IMR-90 (cell line): ENCODE measurements around the gene ITPKB. TPM values are rescaled to one million over a fixed set of nuclear protein-coding genes. Genes with fewer than 3 reads are reported as not detected.
A peak's percentile ranks its signal among the peaks of the same experiment; 100 is the strongest.

ENCODE experiments used
- ATAC-seq: fragments of 200-7000 bp; cut with Tn5 transposase; 2 replicates; pipeline ENCODE4 v1.9.1; 2020; ENCODE audit warnings: low read depth, mild to moderate bottlenecking, moderate library complexity
- BruUV-seq: library from RNA; stranded (reverse); fragments of 400-500 nt; replicated peaks from 2 replicates; lab custom pipeline; 2021; lab: Mats Ljungman, UMichigan
- CTCF ChIA-PET: fragments of 300-600 bp; formaldehyde crosslinking; extraction: SDS; loops from one replicate; lab custom pipeline; 2021; ENCODE audit warnings: antibody characterized with exemption; lab: Yijun Ruan, JAX
- POLR2A ChIA-PET: fragments of 300-600 bp; sonication (Branson Sonifier 250); formaldehyde crosslinking; loops from one replicate; lab custom pipeline; 2022; ENCODE audit warnings: antibody characterized with exemption; ENCODE audit not compliant: unreplicated experiment; lab: Charles Lee
- DNase-seq: peaks from one replicate; pipeline ENCODE4 v3.0.0; 2013
- H2AFZ ChIP-seq: replicated peaks from 2 replicates; pipeline ENCODE3; 2013; ENCODE audit warnings: low read length, mild to moderate bottlenecking; ENCODE audit not compliant: poor library complexity
- H2AK5ac ChIP-seq: 2 replicates; pipeline ENCODE4 v1.6.1; 2013; ENCODE audit warnings: low read depth, low read length, inconsistent platforms
- H2AK9ac ChIP-seq: replicated peaks from 2 replicates; pipeline ENCODE3; 2013; ENCODE audit warnings: mild to moderate bottlenecking, low read depth, low read length, moderate library complexity; ENCODE audit not compliant: poor library complexity
- H2BK120ac ChIP-seq: 2 replicates; pipeline ENCODE4 v1.6.1; 2013; ENCODE audit warnings: low read depth, low read length, inconsistent platforms
- H2BK15ac ChIP-seq: 3 replicates; pipeline ENCODE4 v1.6.1; 2013; ENCODE audit warnings: low read depth, low read length, inconsistent platforms
- H2BK20ac ChIP-seq: 2 replicates; pipeline ENCODE4 v1.6.1; 2013; ENCODE audit warnings: low read depth, mild to moderate bottlenecking, inconsistent platforms, low read length, moderate library complexity
- H2BK5ac ChIP-seq: 2 replicates; pipeline ENCODE4 v1.6.1; 2013; ENCODE audit warnings: mild to moderate bottlenecking, low read depth, low read length, inconsistent platforms; ENCODE audit not compliant: poor library complexity, severe bottlenecking
- H3K14ac ChIP-seq: replicated peaks from 2 replicates; pipeline ENCODE4 v1.6.1; 2013; ENCODE audit warnings: low read depth, low read length, inconsistent platforms
- H3K18ac ChIP-seq: 2 replicates; pipeline ENCODE4 v1.6.1; 2013; ENCODE audit warnings: low read depth, low read length, control low read depth
- H3K23ac ChIP-seq: 2 replicates; pipeline ENCODE4 v1.6.1; 2013; ENCODE audit warnings: low read depth, low read length, inconsistent platforms
- H3K27ac ChIP-seq: 2 replicates; pipeline ENCODE4 v1.5.1; 2013; ENCODE audit warnings: mild to moderate bottlenecking, control low read depth, low read length; ENCODE audit not compliant: insufficient read depth
- H3K27me3 ChIP-seq: 2 replicates; pipeline ENCODE4 v1.6.1; 2013; ENCODE audit warnings: low read length; ENCODE audit not compliant: control insufficient read depth, insufficient read depth
- H3K36me3 ChIP-seq: 2 replicates; pipeline ENCODE4 v1.6.1; 2013; ENCODE audit warnings: low read length, mixed read lengths; ENCODE audit not compliant: control insufficient read depth, insufficient read depth
- H3K4ac ChIP-seq: 2 replicates; pipeline ENCODE4 v1.6.1; 2013; ENCODE audit warnings: low read depth, low read length, inconsistent platforms
- H3K4me1 ChIP-seq: 2 replicates; pipeline ENCODE4 v1.6.1; 2013; ENCODE audit warnings: low read length, mixed read lengths; ENCODE audit not compliant: control insufficient read depth, insufficient read depth
- H3K4me2 ChIP-seq: 2 replicates; pipeline ENCODE4 v1.6.1; 2013; ENCODE audit warnings: low read depth, mild to moderate bottlenecking, control low read depth, low read length, moderate library complexity
- H3K4me3 ChIP-seq: 2 replicates; pipeline ENCODE4 v1.5.1; 2013; ENCODE audit warnings: low read depth, mild to moderate bottlenecking, control low read depth, low read length, moderate library complexity; ENCODE audit not compliant: insufficient read depth
- H3K56ac ChIP-seq: 2 replicates; pipeline ENCODE4 v1.6.1; 2013; ENCODE audit warnings: low read length, inconsistent platforms; ENCODE audit not compliant: insufficient read depth; ENCODE audit errors: extremely low read depth
- H3K79me1 ChIP-seq, 2 experiments: 2 replicates each; pipeline ENCODE4 v1.6.1; 2013; ENCODE audit warnings: low read length in 2 of 2, inconsistent platforms in 1 of 2, low read depth in 1 of 2
- H3K9ac ChIP-seq: 2 replicates; pipeline ENCODE4 v1.6.1; 2013; ENCODE audit warnings: low read depth, low read length, control low read depth
- H3K9me1 ChIP-seq: 2 replicates; pipeline ENCODE4 v1.6.1; 2013; ENCODE audit warnings: low read length, inconsistent platforms; ENCODE audit not compliant: insufficient read depth
- H3K9me3 ChIP-seq: 2 replicates; pipeline ENCODE4 v1.6.1; 2013; ENCODE audit warnings: low read length; ENCODE audit not compliant: control insufficient read depth, insufficient read depth
- H4K20me1 ChIP-seq: 2 replicates; pipeline ENCODE4 v1.6.1; 2013; ENCODE audit warnings: low read length, inconsistent platforms; ENCODE audit not compliant: insufficient read depth
- H4K5ac ChIP-seq: 2 replicates; pipeline ENCODE4 v1.6.1; 2013; ENCODE audit warnings: mild to moderate bottlenecking, low read depth, low read length, control low read depth
- H4K8ac ChIP-seq, 2 experiments: 2 replicates each; pipeline ENCODE4 v1.6.1; 2013; ENCODE audit warnings: low read depth in 2 of 2, low read length in 2 of 2, control low read depth in 1 of 2, inconsistent platforms in 1 of 2
- H4K91ac ChIP-seq: 2 replicates; pipeline ENCODE4 v1.6.1; 2013; ENCODE audit warnings: low read depth, low read length, inconsistent platforms; ENCODE audit not compliant: insufficient read depth
- CHD1 ChIP-seq: IDR thresholded peaks from 2 replicates; pipeline ENCODE4 v1.6.1; 2012; ENCODE audit warnings: low read depth, low read length, improper control_type of control experiment
- FOS ChIP-seq: fragments of 150-350 bp; IDR thresholded peaks from 2 replicates; pipeline ENCODE4 v1.6.1; 2016; ENCODE audit warnings: low read depth, low read length
- RAD21 ChIP-seq: IDR thresholded peaks from 2 replicates; pipeline ENCODE4 v1.6.1; 2012; ENCODE audit warnings: low read length, improper control_type of control experiment
- WGBS, 2 experiments: methylation state at CpG; one replicate each; pipeline versions ENCODE4 v1.1.5 to v1.1.7; 2013; ENCODE audit warnings: missing lambda C conversion rate in 2 of 2; ENCODE audit not compliant: insufficient read length in 1 of 2; ENCODE audit errors: extremely low coverage in 2 of 2; 5-methylcytosine and 5-hydroxymethylcytosine counted together
- dilution Hi-C: fragments of 300-500 bp; cut with HindIII; formaldehyde crosslinking; loops from one replicate; pipeline ENCODE4 v1.14.3; 2018; ENCODE audit warnings: low sequenced_read_pairs; ENCODE audit not compliant: unreplicated experiment
- in situ Hi-C: fragments of 300-500 bp; cut with MboI; formaldehyde crosslinking; loops from 3 replicates; pipeline ENCODE4 v1.14.3; 2019; ENCODE audit warnings: low sequenced_read_pairs, inconsistent platforms, mixed read lengths
- intact Hi-C: fragments of 100-400 bp; cut with micrococcal nuclease; formaldehyde crosslinking; loops from 2 replicates; pipeline ENCODE4 v1.10.0; 2022
- polyA plus RNA-seq, 3 experiments: library from polyadenylated mRNA; depleted of rRNA; stranded (reverse); fragments of >200 nt; gene quantifications; 2 replicates each; pipeline ENCODE4 v1.2.3, GENCODE V29; 2012; ENCODE audit warnings: low replicate concordance in 1 of 3
- total RNA-seq: library from RNA; depleted of rRNA; stranded (reverse); fragments of >200 nt; gene quantifications from 2 replicates; pipeline ENCODE4 v1.2.3, GENCODE V29; 2012

Gene ITPKB
- total and polyA plus RNA-seq, 2 of the 4 experiments (the other 2 are of a cell fraction) = 0.72 to 1.4 TPM

DNA sequence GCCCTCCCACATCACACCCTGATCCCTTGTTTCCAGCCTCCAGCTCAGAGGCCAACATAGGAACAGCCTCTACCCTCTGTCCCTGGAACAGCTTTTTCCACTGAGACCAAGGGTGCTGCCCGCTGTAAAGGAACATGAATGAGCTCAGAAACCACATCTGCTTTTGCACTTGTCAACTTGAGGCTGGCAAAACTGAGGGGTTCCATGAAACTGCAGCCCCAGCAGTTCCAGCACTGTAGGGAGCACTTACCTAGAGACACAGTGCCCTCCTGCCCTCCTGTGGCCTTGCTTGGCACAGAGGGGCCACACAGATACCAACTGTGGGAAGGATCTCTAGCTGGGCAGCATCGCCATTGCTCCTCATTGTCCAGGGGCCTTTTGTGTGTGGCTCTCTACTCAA lies 51.7 kb downstream of the ITPKB start:
- CTCF ChIA-PET = interaction anchor here (0.6 to 1.0 kb wide), 2 partner anchors 53 to 1071 kb away, joined by 3 to 4 read pairs; no protein-coding TSS in a partner anchor
- no peak overlapping the region for H3K23ac ChIP-seq
- intact Hi-C loops = no loop called here

More for the DNA sequence above, 51.7 kb downstream of the ITPKB start:
- H3K9ac ChIP-seq = no peak overlapping the region
- BruUV-seq = no TSS peak
- no peak for TF ChIP-seq FOS
- TF ChIP-seq CHD1 = no peak
- 0 out of 2 replicates have a peak, but pooled peaks have one; percentile 4 for TF ChIP-seq RAD21
- H3K18ac ChIP-seq = no peak overlapping the region
- no peak overlapping the region for H4K91ac ChIP-seq
- in situ Hi-C loops = no loop called here
- no peak overlapping the region for H2BK15ac ChIP-seq
- H2AK5ac ChIP-seq = no peak overlapping the region
- H4K5ac ChIP-seq = no peak overlapping the region
- DNase-seq (no peak), ATAC-seq (no peak)
- H2AFZ ChIP-seq = peak overlapping the region; percentile 24
- H2BK20ac ChIP-seq = no peak overlapping the region
- no peaks in the 10 kb centered on the region for H3K79me1 ChIP-seq
- H3K9me1 ChIP-seq = 0 out of 2 replicates have a peak, but pooled peaks cover 3% of the 10 kb centered on the region
- H3K14ac ChIP-seq = no peak overlapping the region
- H4K8ac ChIP-seq = no peak overlapping the region
- H3K36me3 ChIP-seq = no peaks in the 10 kb centered on the region
- no peak overlapping the region for H3K4ac ChIP-seq
- H3K56ac ChIP-seq = no peak overlapping the region
- H2BK120ac ChIP-seq = no peak overlapping the region
- H3K27ac ChIP-seq = no peak overlapping the region
- H3K4me1 ChIP-seq = peaks cover 5% of the 10 kb centered on the region; the same call in 1 of the 2 replicates
- WGBS, 2 experiments = no CpG with 5 or more reads among the region's 2 CpGs
- H3K4me2 ChIP-seq = no peak overlapping the region
- peaks cover 4% of the 10 kb centered on the region for H3K27me3 ChIP-seq
- POLR2A ChIA-PET = no interaction called here
- dilution Hi-C loops = no loop called here
- H3K4me3 ChIP-seq = no peak overlapping the region
- H2AK9ac ChIP-seq = no peak overlapping the region
- no peaks in the 10 kb centered on the region for H3K9me3 ChIP-seq
- no peak overlapping the region for H2BK5ac ChIP-seq
- no peaks in the 10 kb centered on the region for H4K20me1 ChIP-seq
